ENCODE results near the gene SLC22A23.

SLC22A23 gene

DNA sequence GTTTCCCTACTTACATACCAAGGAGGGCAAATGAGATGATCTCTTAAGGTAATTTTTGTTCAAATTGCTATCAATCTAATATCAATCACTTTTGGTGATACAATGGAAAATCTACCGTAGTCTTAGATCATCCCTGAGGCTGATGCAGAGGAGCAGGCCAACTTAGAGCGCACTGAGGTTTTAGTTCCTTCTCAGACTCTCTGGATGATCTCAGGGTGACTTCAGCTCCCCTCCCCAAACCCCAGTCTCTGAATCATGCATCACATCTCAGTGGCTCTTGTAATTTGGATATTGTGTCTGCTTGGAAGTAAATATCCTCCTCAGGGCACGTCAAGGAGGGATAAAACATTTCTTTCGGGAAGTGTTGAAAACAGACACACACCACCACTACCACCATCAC, 235.3 kb downstream of the SLC22A23 start:
- no peak for DNase-seq (ENCODE audit: extremely low read depth, low read depth)
- H3K4me3 ChIP-seq (replicated peaks; ENCODE audit: low read depth, low read length), result no peak overlapping the region
- TF ChIP-seq CTCF (IDR thresholded peaks at IDR 0.05; ENCODE audit: low read depth, low read length, missing control alignments), result no peak

- no peak overlapping the region for H3K4me3 ChIP-seq (replicated peaks; ENCODE audit: low read depth, low read length)
- no peak for TF ChIP-seq CTCF (IDR thresholded peaks at IDR 0.05; ENCODE audit: low read depth, low read length, missing control alignments)
- no peak for DNase-seq (ENCODE audit: extremely low read depth, low read depth)
Observed at GRCh38 chr6:3220366-3220765, 236.5 kb downstream of the SLC22A23 start.

Data from HFF-Myc (cell line).